ENCODE data around the gene WNK1. TPM values are rescaled to one million over a fixed set of nuclear protein-coding genes. Genes with fewer than 3 reads are reported as not detected.
"Not testable (repeated sequence)": the region's sequence is repeated elsewhere in the genome, so short reads cannot be mapped to it uniquely, and the experiment has no call there.

Gene WNK1
- total RNA-seq, 1 donor from 2014 or later = 150 TPM

GRCh38 chr12:765840-766239 is 13.5 kb downstream of the WNK1 start:
- no peak for DNase-seq (ENCODE audit: low spot score in 2 of 2, unreplicated experiment in 2 of 2)
- H3K27ac Mint-ChIP-seq = no peak overlapping the region
- H3K36me3 Mint-ChIP-seq = peaks cover 18% of the 10 kb centered on the region
- no peaks in the 10 kb centered on the region for H3K27me3 Mint-ChIP-seq (ENCODE audit: low read depth)
- TF ChIP-seq CTCF (IDR thresholded peaks at IDR 0.05; ENCODE audit: unreplicated experiment) = no peak
- H3K4me3 Mint-ChIP-seq = no peak overlapping the region
- H3K4me1 Mint-ChIP-seq = peaks cover 3% of the 10 kb centered on the region
- peaks cover 4% of the 10 kb centered on the region for H3K9me3 Mint-ChIP-seq

GRCh38 chr12:768434-768833 is 16.1 kb downstream of the WNK1 start:
- Mint-ChIP-seq H3K27ac (no peak overlapping the region), H3K4me3 (no peak overlapping the region), H3K4me1 (peaks cover 2% of the 10 kb centered on the region), H3K36me3 (peaks cover 7% of the 10 kb centered on the region), H3K27me3 (ENCODE audit: low read depth) (no peaks in the 10 kb centered on the region), H3K9me3 (no peaks in the 10 kb centered on the region)
- DNase-seq (ENCODE audit: low spot score in 2 of 2, unreplicated experiment in 2 of 2) = no peak
- TF ChIP-seq CTCF (IDR thresholded peaks at IDR 0.05; ENCODE audit: unreplicated experiment) = no peak

GRCh38 chr12:770479-770878 is 18.1 kb downstream of the WNK1 start:
- no peak for DNase-seq (ENCODE audit: low spot score in 2 of 2, unreplicated experiment in 2 of 2)
- no peaks in the 10 kb centered on the region for H3K27me3 Mint-ChIP-seq (ENCODE audit: low read depth)
- no peak overlapping the region for H3K4me3 Mint-ChIP-seq
- no peak for TF ChIP-seq CTCF (IDR thresholded peaks at IDR 0.05; ENCODE audit: unreplicated experiment)
- H3K27ac Mint-ChIP-seq = no peak overlapping the region
- H3K36me3 Mint-ChIP-seq = peaks cover 4% of the 10 kb centered on the region
- H3K4me1 Mint-ChIP-seq = peaks cover 15% of the 10 kb centered on the region
- no peaks in the 10 kb centered on the region for H3K9me3 Mint-ChIP-seq

- H3K36me3 Mint-ChIP-seq = peaks cover 3% of the 10 kb centered on the region
- no peaks in the 10 kb centered on the region for H3K27me3 Mint-ChIP-seq (ENCODE audit: low read depth)
- DNase-seq (ENCODE audit: low spot score in 2 of 2, unreplicated experiment in 2 of 2) = no peak
- no peaks in the 10 kb centered on the region for H3K9me3 Mint-ChIP-seq
- peaks cover 17% of the 10 kb centered on the region for H3K4me1 Mint-ChIP-seq
- H3K27ac Mint-ChIP-seq = no peak overlapping the region
- TF ChIP-seq CTCF (IDR thresholded peaks at IDR 0.05; ENCODE audit: unreplicated experiment) = no peak
- no peak overlapping the region for H3K4me3 Mint-ChIP-seq
These were observed 19.8 kb downstream of the WNK1 start for GRCh38 chr12:772056-772697.

- no peak for TF ChIP-seq CTCF (IDR thresholded peaks at IDR 0.05; ENCODE audit: unreplicated experiment)
- no peaks in the 10 kb centered on the region for H3K27me3 Mint-ChIP-seq (ENCODE audit: low read depth)
- no peak for DNase-seq (ENCODE audit: low spot score in 2 of 2, unreplicated experiment in 2 of 2)
- peaks cover 3% of the 10 kb centered on the region for H3K36me3 Mint-ChIP-seq
- no peak overlapping the region for H3K4me3 Mint-ChIP-seq
- H3K27ac Mint-ChIP-seq = peak overlapping the region; percentile 52
- no peaks in the 10 kb centered on the region for H3K9me3 Mint-ChIP-seq
- H3K4me1 Mint-ChIP-seq = peaks cover 20% of the 10 kb centered on the region
These were observed 21.8 kb downstream of the WNK1 start for GRCh38 chr12:774051-774614.

- H3K4me1 Mint-ChIP-seq = peaks cover 35% of the 10 kb centered on the region
- H3K27me3 Mint-ChIP-seq (ENCODE audit: low read depth); H3K36me3 Mint-ChIP-seq; H3K27ac Mint-ChIP-seq; H3K4me3 Mint-ChIP-seq; H3K9me3 Mint-ChIP-seq; DNase-seq (ENCODE audit: low spot score in 2 of 2, unreplicated experiment in 2 of 2): not testable (repeated sequence)
These were observed 23.8 kb downstream of the WNK1 start for GRCh38 chr12:775973-776771.

- H3K4me1 Mint-ChIP-seq = peaks cover 36% of the 10 kb centered on the region
- DNase-seq (ENCODE audit: low spot score in 2 of 2, unreplicated experiment in 2 of 2); H3K36me3 Mint-ChIP-seq; H3K4me3 Mint-ChIP-seq; H3K9me3 Mint-ChIP-seq; H3K27me3 Mint-ChIP-seq (ENCODE audit: low read depth): not testable (repeated sequence)
- peak overlapping the region; percentile 49 for H3K27ac Mint-ChIP-seq
These were observed 24.5 kb downstream of the WNK1 start for GRCh38 chr12:776772-777373.
